ENCODE measurements around the gene MACF1. TPM values are rescaled to one million over a fixed set of nuclear protein-coding genes. Genes with fewer than 3 reads are reported as not detected.

The MACF1 gene
- total RNA-seq, 2 donors from 2014 or later = 169 to 292 TPM

DNA sequence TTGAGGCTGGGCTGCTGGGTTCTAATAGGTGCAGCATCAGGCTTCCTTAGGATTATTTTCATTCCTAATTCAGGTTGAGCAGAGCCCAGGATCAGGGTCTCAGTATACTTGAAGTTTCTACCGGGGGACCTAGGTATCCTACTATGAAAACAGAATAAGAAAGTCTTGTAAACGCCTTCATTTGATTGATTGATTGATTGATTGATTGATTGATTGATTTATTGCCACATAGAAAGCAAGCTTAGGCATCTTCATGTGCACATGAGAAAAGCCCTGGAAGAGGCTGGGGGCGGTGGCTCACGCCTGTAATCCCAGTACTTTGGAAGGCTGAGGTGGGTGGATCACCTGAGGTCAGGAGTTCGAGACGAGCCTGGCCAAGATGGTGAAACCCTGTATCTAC, 189.6 kb downstream of the MACF1 start:
- peaks cover 6 to 12% of the 10 kb centered on the region in 2 donors for H3K36me3 Mint-ChIP-seq (ENCODE audit: insufficient read depth in 2 of 2)
- peak overlapping the region in 1 of 2 donors; percentile 56 for H3K4me3 Mint-ChIP-seq
- DNase-seq (no peak), ATAC-seq (replicated peaks in 1 of 2) (no peak)
- H3K9me3 Mint-ChIP-seq = no peaks in the 10 kb centered on the region
- peaks cover 78% of the 10 kb centered on the region for H3K4me1 Mint-ChIP-seq (ENCODE audit: low read depth)
- no peaks in the 10 kb centered on the region for H3K27me3 Mint-ChIP-seq (ENCODE audit: low read depth)
- peak overlapping the region; percentile 50 for H3K27ac Mint-ChIP-seq

DNA sequence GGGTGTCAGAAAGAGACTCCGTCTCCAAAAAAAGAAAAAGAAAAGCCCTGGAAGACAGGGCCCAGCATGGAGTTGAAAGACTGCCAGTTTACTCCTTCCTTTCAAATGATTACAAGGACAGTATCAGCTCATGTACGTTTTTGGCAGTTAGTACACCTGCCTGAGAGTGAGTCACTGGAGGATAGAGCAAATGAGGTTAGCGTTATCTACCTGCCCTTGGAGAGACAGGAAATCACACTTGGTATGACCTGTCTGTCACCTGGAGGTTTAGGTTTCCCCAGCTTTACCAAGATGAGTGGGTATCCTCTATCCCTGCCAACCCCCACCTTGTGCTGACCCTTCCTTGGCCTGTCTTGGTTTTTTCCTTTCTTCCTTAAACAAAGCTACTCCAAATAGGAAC, 190.1 kb downstream of the MACF1 start:
- H3K27me3 Mint-ChIP-seq (ENCODE audit: low read depth) = no peaks in the 10 kb centered on the region
- H3K4me1 Mint-ChIP-seq (ENCODE audit: low read depth) = peaks cover 80% of the 10 kb centered on the region
- H3K4me3 Mint-ChIP-seq = peak overlapping the region in 1 of 2 donors; percentile 56
- no peaks in the 10 kb centered on the region for H3K9me3 Mint-ChIP-seq
- ATAC-seq (replicated peaks in 1 of 2) (peak; percentile 48 to 54), DNase-seq (peak; percentile 8 to 11)
- H3K27ac Mint-ChIP-seq = peak overlapping the region; percentile 20
- H3K36me3 Mint-ChIP-seq (ENCODE audit: insufficient read depth in 2 of 2) = peaks cover 7 to 12% of the 10 kb centered on the region in 2 donors

DNA sequence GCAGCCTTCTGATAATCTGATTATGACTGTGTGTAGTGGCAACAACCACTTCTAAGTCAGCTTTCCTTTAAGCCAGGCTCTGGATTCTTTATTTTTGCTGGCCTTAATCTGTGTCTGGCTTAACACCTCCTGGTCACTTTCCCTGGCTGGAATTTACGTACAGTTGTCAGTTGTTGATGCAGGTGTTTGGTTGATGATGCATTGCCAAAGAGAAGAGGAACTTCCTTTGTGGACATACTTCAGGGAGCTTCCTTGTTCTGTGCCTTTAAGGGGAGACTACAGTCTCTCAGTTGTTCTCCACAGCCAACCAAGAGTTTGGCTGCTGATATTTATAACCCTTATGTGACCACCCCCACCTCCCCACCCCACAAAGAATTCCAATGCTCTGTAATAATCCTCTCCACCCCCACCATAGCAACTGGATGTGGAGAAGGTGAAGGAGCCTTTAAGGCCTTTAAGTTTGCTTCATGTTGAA, 190.9 kb downstream of the MACF1 start:
- H3K27ac Mint-ChIP-seq = no peak overlapping the region
- no peak for DNase-seq

DNA sequence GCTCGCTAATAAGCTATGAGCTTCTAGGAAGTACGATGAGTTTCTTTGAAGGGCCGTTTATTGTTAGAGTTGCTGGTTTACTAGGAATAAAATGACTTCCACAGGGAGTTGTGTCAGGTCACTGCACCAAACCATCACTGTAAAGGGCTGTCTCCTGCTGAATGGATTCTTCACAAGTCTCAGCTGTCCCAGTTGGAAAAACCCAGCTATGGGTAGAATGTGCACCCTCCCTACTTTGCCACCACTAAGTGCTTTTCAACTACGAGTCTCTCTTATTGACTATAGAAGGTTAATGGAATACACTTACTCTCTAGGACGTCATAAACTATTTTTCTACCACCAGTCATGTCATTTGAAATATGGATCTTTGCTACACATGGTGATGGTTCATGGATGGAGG, 192.2 kb downstream of the MACF1 start:
- ATAC-seq (replicated peaks in 1 of 2) (no peak), DNase-seq (no peak)
- Mint-ChIP-seq H3K9me3 (no peaks in the 10 kb centered on the region), H3K27ac (no peak overlapping the region), H3K27me3 (ENCODE audit: low read depth) (no peaks in the 10 kb centered on the region), H3K36me3 (ENCODE audit: insufficient read depth in 2 of 2) (peaks cover 3 to 4% of the 10 kb centered on the region in 2 donors), H3K4me3 (no peak overlapping the region), H3K4me1 (ENCODE audit: low read depth) (peaks cover 78% of the 10 kb centered on the region)

More for the DNA sequence above, 190.9 kb downstream of the MACF1 start:
- no peaks in the 10 kb centered on the region for H3K27me3 Mint-ChIP-seq (ENCODE audit: low read depth)
- H3K9me3 Mint-ChIP-seq = no peaks in the 10 kb centered on the region
- peaks cover 86% of the 10 kb centered on the region for H3K4me1 Mint-ChIP-seq (ENCODE audit: low read depth)
- H3K36me3 Mint-ChIP-seq (ENCODE audit: insufficient read depth in 2 of 2) = peaks cover 3 to 6% of the 10 kb centered on the region in 2 donors
- no peak for ATAC-seq (replicated peaks in 1 of 2)
- no peak overlapping the region for H3K4me3 Mint-ChIP-seq

DNA sequence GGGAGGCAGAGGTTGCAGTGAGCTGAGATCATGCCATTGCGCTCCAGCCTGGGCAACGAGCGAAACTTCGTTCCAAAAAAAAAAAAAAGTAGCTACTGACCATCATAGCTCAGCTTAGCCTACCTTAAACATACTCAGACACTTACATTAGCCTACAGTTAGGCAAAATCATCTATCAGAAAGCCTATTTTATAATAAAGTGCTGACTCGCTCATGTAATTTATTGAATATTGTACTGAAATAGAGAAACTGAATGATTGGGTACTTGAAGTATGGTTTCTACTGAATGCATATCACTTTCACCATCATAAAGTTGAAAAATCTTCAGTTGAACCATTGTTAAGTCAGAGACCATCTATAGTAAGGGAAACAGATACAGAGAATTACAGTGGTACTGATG, 193.0 kb downstream of the MACF1 start:
- Mint-ChIP-seq H3K27me3 (ENCODE audit: low read depth) (no peaks in the 10 kb centered on the region), H3K9me3 (no peaks in the 10 kb centered on the region), H3K4me3 (peak overlapping the region in 1 of 2 donors; percentile 50), H3K4me1 (ENCODE audit: low read depth) (peaks cover 70% of the 10 kb centered on the region), H3K27ac (no peak overlapping the region), H3K36me3 (ENCODE audit: insufficient read depth in 2 of 2) (peaks cover 2 to 4% of the 10 kb centered on the region in 2 donors)
- ATAC-seq (replicated peaks in 1 of 2) (no peak), DNase-seq (no peak)

DNA sequence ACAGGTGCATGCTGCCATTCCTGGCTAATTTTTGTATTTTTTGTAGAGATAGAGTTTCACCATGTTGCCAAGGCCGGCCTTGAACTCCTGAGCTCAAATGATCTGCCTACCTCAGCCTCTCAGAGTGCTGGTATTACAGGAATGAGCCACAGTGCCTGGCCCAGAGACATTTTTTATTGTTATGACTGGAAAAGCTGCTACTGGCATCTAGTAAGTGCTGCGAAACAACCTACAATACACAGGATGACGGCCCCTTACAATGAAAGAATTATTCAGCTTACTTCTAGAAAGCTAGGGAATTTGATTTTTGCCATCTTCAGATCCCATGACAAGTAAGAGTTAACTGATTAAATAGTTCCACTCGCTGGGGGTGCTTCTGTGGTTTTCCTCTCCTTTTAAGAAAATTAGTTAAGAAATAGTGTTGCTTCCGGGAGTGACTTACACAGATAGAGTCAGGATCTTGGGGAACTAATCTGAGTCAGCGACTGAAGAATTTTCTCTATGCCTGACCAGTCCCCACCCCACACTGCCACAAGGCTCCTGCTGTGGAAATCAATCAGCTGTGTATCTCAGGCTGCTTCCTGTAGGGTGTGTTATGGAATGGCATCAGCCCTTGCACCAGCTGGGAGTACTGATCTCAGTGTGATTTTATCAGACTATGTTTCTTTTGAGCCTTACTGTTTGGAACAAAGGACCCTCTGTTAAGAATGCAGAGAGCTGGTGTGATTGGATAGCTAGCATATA, 194.0 kb downstream of the MACF1 start:
- peaks cover 60% of the 10 kb centered on the region for H3K4me1 Mint-ChIP-seq (ENCODE audit: low read depth)
- H3K36me3 Mint-ChIP-seq (ENCODE audit: insufficient read depth in 2 of 2) = peaks cover 2 to 4% of the 10 kb centered on the region in 2 donors
- no peaks in the 10 kb centered on the region for H3K27me3 Mint-ChIP-seq (ENCODE audit: low read depth)
- DNase-seq (peak; percentile 40 to 43), ATAC-seq (replicated peaks in 1 of 2) (peak; percentile 80 to 87)
- no peaks in the 10 kb centered on the region for H3K9me3 Mint-ChIP-seq
- peak overlapping the region; percentile 36 to 67 for H3K4me3 Mint-ChIP-seq
- peak overlapping the region; percentile 83 for H3K27ac Mint-ChIP-seq

DNA sequence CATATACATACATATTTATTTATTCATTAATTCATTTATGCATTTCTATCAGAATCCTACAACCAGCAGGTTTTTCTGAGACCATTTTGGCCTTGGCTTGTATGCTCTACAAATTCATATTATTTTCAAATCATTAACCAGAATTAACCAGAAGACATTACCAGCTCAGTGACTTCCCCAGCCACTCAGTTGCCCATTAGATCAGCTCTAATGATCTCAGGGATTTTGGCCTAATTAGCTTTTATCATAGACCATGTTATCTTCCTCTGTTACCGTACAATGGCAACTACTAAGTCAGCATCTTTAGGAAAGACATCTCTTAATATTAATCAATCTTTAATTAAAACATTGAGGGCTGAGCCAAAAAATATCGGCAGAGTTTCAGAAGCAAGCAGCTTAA, 196.6 kb downstream of the MACF1 start:
- Mint-ChIP-seq H3K27ac (no peak overlapping the region), H3K36me3 (ENCODE audit: insufficient read depth in 2 of 2) (peaks cover 2 to 4% of the 10 kb centered on the region in 2 donors), H3K9me3 (no peaks in the 10 kb centered on the region), H3K4me3 (no peak overlapping the region), H3K27me3 (ENCODE audit: low read depth) (no peaks in the 10 kb centered on the region), H3K4me1 (ENCODE audit: low read depth) (peaks cover 48% of the 10 kb centered on the region)
- DNase-seq = no peak
- no peak for ATAC-seq (replicated peaks in 1 of 2)

DNA sequence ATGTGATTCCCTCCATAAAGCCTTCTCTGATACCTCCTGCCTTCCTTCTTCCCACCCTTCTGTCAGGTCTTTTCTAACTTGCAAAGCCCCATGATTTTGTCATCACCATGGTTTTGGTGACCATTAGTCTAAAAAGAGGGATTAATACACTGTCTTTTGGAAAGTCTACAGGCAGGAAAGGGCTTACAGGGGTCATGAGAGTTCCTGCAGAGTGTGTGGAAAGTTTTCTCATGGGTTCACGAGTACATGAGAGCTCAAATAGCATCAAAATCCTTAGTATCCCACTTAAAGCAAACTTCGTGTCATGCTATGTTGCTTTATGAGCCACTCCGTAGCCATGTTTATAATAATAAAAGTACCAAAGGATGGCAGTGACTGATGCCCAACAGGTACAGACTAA, 200.4 kb downstream of the MACF1 start:
- peaks cover 0 to 5% of the 10 kb centered on the region in 2 donors for H3K36me3 Mint-ChIP-seq (ENCODE audit: insufficient read depth in 2 of 2)
- H3K9me3 Mint-ChIP-seq = no peaks in the 10 kb centered on the region
- no peaks in the 10 kb centered on the region for H3K27me3 Mint-ChIP-seq (ENCODE audit: low read depth)
- ATAC-seq (replicated peaks in 1 of 2) (no peak), DNase-seq (no peak)
- peaks cover 40% of the 10 kb centered on the region for H3K4me1 Mint-ChIP-seq (ENCODE audit: low read depth)
- no peak overlapping the region for H3K27ac Mint-ChIP-seq
- no peak overlapping the region for H3K4me3 Mint-ChIP-seq

DNA sequence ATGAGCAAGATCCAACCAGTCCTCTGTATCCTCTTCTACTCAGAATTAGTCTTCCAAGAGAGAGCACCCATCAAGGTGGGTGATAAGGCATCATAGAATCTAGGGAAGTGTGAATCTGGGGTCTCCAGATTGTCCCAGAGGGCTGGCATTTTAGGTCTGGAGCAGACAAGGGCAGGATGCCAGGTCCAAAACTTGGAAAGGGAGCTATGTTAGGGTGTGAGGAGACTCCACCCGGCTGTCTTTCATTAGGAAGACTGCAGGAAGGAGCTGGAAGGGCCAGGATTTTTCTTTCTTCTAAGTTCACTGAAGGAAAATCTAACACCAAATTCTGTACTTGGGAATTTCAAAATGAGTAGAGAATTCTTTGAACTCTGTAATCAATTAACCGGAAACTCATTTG, 200.9 kb downstream of the MACF1 start:
- DNase-seq = no peak
- no peak for ATAC-seq (replicated peaks in 1 of 2)
- peak overlapping the region in 1 of 2 donors; percentile 47 for H3K4me3 Mint-ChIP-seq
- H3K9me3 Mint-ChIP-seq = no peaks in the 10 kb centered on the region
- peaks cover 0 to 5% of the 10 kb centered on the region in 2 donors for H3K36me3 Mint-ChIP-seq (ENCODE audit: insufficient read depth in 2 of 2)
- H3K27me3 Mint-ChIP-seq (ENCODE audit: low read depth) = no peaks in the 10 kb centered on the region
- peak overlapping the region; percentile 56 for H3K27ac Mint-ChIP-seq
- H3K4me1 Mint-ChIP-seq (ENCODE audit: low read depth) = peaks cover 43% of the 10 kb centered on the region

DNA sequence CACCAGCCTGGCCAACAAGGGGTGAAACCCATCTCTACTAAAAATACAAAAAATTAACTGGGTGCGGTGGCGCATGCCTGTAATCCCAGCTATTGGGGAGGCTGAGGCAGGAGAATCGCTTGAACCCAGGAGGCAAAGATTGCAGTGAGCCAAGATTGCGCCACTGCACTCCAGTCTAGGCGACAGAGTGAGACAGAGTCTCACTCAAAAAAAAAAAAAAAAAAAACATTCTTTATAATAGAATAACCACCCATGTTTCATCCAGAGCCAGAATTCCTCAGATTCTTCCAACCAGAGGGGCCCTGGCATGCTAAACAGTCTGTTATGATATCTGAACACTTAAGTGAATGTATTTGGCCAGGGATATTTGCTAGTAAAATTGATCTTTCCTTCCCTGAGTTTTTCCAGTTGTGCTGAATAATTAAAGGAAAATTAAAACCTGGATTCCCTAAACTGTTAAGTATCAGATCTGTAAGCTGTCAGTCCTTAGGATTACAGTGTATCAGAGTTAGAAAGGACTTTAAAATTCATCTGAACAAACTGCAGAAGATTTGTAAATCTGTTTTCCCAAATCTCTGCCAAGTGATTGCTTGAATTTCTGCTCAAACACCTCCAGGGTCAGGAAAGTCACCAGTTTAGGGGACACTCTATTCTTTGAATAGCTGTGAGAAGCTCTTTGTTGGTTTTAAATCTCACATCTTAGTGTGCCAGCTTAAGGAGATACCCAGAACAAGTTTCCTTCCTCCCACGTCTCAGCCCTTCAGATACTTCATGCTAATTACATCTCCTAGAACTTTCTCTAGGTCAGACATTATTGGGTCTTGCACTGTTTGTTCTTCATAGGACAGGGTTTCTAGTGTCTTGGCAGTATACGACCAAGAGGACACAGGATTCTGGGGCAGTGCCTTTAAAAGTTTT, 202.3 kb downstream of the MACF1 start:
- no peaks in the 10 kb centered on the region for H3K27me3 Mint-ChIP-seq (ENCODE audit: low read depth)
- no peak for ATAC-seq (replicated peaks in 1 of 2)
- DNase-seq = no peak
- peaks cover 57% of the 10 kb centered on the region for H3K4me1 Mint-ChIP-seq (ENCODE audit: low read depth)
- H3K9me3 Mint-ChIP-seq = no peaks in the 10 kb centered on the region
- no peak overlapping the region for H3K27ac Mint-ChIP-seq
- H3K36me3 Mint-ChIP-seq (ENCODE audit: insufficient read depth in 2 of 2) = peaks cover 3 to 5% of the 10 kb centered on the region in 2 donors
- H3K4me3 Mint-ChIP-seq = peak overlapping the region; percentile 89 to 93

DNA sequence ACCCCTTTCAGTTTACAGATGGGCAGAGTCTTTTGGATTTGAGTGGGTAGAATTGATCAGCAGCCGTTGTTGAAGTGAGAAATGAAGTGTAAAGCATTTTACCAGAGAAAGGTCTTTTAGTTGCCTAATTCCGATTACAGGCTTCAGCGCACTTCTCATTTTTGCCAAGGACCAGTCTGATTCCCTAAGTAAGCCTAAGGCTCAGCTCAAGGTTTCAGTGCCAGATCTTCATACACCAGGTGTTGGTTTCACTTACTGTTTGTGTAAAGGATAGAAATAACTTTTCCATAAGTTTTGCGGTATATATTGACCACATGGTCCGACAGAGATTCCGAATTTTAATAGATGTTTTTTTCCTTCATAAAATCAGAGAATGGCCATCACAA, 203.0 kb downstream of the MACF1 start:
- Mint-ChIP-seq H3K36me3 (ENCODE audit: insufficient read depth in 2 of 2) (peaks cover 3 to 5% of the 10 kb centered on the region in 2 donors), H3K9me3 (no peaks in the 10 kb centered on the region), H3K4me3 (peak overlapping the region; percentile 89 to 93), H3K27me3 (ENCODE audit: low read depth) (no peaks in the 10 kb centered on the region), H3K27ac (no peak overlapping the region), H3K4me1 (ENCODE audit: low read depth) (peaks cover 64% of the 10 kb centered on the region)
- ATAC-seq (replicated peaks in 1 of 2) (no peak), DNase-seq (no peak)

DNA sequence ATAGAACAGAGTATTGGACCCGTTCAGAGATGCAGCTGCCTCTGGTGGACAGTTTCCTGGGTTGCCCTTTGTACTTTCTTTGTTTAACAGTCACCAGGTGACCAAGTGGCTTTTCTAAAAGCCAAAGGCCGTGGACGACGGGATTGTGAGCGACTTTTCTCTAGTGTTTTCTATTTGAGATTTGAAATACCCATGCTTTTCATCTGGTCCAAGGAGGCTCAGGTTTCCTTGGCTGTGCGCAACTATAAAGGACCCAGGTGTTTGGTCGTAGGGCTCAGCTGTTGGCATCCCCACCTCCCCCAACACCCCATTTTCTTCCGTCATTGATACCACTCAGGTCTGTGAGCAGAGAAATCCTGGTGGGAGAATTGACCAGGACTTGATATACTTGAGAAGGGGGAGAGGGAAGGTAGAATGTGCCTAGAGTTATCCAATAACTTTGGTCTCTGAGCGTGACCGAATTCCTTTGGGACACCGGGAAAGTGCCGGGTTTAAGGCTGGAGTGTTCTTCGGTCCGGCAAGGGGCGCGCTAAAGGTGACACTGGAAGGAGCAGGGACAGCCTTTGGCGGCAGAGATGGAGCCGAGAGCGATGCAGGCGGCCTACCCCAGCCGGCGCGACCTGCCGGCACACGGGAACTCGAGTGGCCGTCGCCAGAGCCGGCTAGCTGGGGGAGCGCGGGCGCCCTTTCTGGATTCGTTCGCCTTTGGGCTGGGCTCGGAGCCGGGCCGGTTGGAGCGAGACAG, 203.6 kb downstream of the MACF1 start:
- Mint-ChIP-seq H3K27me3 (ENCODE audit: low read depth) (no peaks in the 10 kb centered on the region), H3K4me3 (peak overlapping the region; percentile 89 to 93), H3K4me1 (ENCODE audit: low read depth) (peaks cover 64% of the 10 kb centered on the region), H3K27ac (peak overlapping the region; percentile 19), H3K9me3 (no peaks in the 10 kb centered on the region), H3K36me3 (ENCODE audit: insufficient read depth in 2 of 2) (peaks cover 2 to 3% of the 10 kb centered on the region in 2 donors)
- no peak for ATAC-seq (replicated peaks in 1 of 2)
- DNase-seq = no peak
